ENCODE results near the gene MTG2. TPM values are rescaled to one million over a fixed set of nuclear protein-coding genes. Genes with fewer than 3 reads are reported as not detected.

Gene MTG2
- total RNA-seq, 2 donors from 2014 or later = 40.0 to 53.0 TPM

- H3K4me3 ChIP-seq = no peak overlapping the region
- no peaks in the 10 kb centered on the region for H3K27me3 ChIP-seq (replicated peaks; ENCODE audit: insufficient read depth)
- H3K36me3 ChIP-seq = peaks cover 0 to 11% of the 10 kb centered on the region in 2 donors
- TF ChIP-seq POLR2A (IDR thresholded peaks at IDR 0.05) (no peak), CTCF (IDR thresholded peaks at IDR 0.05) (peak; percentile 17 to 58 (median 35)), POLR2AphosphoS5 (IDR thresholded peaks at IDR 0.05) (no peak)
- no peaks in the 10 kb centered on the region for H3K9me3 ChIP-seq
- peak; percentile 30 for DNase-seq (ENCODE audit: low spot score)
- H3K27ac ChIP-seq = no peak overlapping the region
- H3K4me1 ChIP-seq (replicated peaks) = no peaks in the 10 kb centered on the region
- intact Hi-C loops (cut with DNase I) = loop anchor here (5.0 kb wide), 1 partner anchor 144 kb away; no protein-coding TSS in a partner anchor
- WGBS = 49% methylated on average over 24 of the region's 24 CpGs
Measured at GRCh38 chr20:62156592-62157386, 26.0 kb upstream of the MTG2 start.

DNA sequence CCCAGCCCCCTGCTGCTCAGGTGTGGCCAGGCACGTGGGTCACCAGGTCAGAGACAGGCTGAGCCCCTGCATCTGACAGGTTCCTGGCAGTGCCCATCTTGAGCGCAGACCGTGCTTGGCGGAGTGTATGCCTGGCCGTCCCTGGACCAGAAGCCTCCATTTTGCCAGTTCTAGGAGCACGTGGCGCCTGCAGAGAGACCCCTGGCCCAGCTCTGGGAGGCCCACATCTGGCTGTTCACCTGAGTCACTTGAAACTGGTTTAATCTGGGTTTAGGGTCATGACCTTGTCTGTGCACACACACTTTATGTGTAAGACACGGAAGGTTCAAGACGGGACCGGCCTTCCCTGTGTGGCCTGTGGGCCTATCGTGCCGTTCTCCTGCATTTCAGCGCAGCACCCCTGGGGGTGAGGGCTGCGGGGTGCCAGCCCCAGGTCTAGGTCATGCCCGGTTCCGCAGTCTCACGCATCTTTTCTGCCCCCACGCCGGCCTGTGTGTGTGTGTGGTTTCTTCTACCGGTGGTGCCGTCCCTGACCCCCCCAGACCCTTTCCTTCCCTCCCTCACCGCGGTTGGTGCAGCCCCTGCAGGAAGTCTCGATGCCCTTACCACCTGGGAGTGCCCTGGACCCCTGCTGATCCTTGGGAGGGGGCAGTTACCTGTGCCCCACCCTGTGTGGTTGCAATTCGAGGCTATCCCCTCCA, 25.3 kb upstream of the MTG2 start:
- H3K9me3 ChIP-seq = no peaks in the 10 kb centered on the region
- H3K27me3 ChIP-seq (replicated peaks; ENCODE audit: insufficient read depth) = no peaks in the 10 kb centered on the region
- TF ChIP-seq POLR2A (IDR thresholded peaks at IDR 0.05) (no peak), POLR2AphosphoS5 (IDR thresholded peaks at IDR 0.05) (no peak), CTCF (IDR thresholded peaks at IDR 0.05) (no peak)
- intact Hi-C loops (cut with DNase I) = loop anchor here (5.0 kb wide), 1 partner anchor 145 kb away; no protein-coding TSS in a partner anchor
- H3K4me3 ChIP-seq = no peak overlapping the region
- H3K36me3 ChIP-seq = peaks cover 0 to 11% of the 10 kb centered on the region in 2 donors
- WGBS = 91% methylated on average over 25 of the region's 25 CpGs
- H3K4me1 ChIP-seq (replicated peaks) = no peaks in the 10 kb centered on the region
- no peak overlapping the region for H3K27ac ChIP-seq
- DNase-seq (ENCODE audit: low spot score) = no peak

DNA sequence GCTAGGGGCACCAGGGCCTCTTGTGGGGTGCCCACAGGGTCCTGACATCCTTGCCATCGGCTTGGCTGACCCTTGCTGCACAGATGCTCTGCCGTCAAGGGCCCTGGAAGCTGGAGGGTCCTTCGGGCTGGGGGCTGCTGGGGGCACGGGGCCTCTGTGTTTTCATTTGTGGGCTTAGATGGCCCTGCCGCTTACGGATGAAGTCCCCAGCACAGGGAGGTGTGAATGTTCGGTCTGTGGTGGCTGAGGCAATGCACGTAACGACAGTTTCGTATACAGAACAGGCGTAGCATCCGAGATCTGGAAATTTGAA, 24.8 kb upstream of the MTG2 start:
- no peaks in the 10 kb centered on the region for H3K27me3 ChIP-seq (replicated peaks; ENCODE audit: insufficient read depth)
- 96% methylated on average over 12 of the region's 12 CpGs for WGBS
- intact Hi-C loops (cut with DNase I) = loop anchor here (5.0 kb wide), 1 partner anchor 146 kb away; no protein-coding TSS in a partner anchor
- no peak for DNase-seq (ENCODE audit: low spot score)
- H3K9me3 ChIP-seq = no peaks in the 10 kb centered on the region
- H3K4me1 ChIP-seq (replicated peaks) = no peaks in the 10 kb centered on the region
- H3K4me3 ChIP-seq = no peak overlapping the region
- peaks cover 0 to 11% of the 10 kb centered on the region in 2 donors for H3K36me3 ChIP-seq
- no peak for TF ChIP-seq CTCF (IDR thresholded peaks at IDR 0.05)
- TF ChIP-seq POLR2AphosphoS5 (IDR thresholded peaks at IDR 0.05) = no peak
- no peak for TF ChIP-seq POLR2A (IDR thresholded peaks at IDR 0.05)
- H3K27ac ChIP-seq = no peak overlapping the region

GRCh38 chr20:62158541-62158940, 24.3 kb upstream of the MTG2 start:
- no peak for TF ChIP-seq POLR2A (IDR thresholded peaks at IDR 0.05)
- TF ChIP-seq CTCF (IDR thresholded peaks at IDR 0.05) = no peak
- no peak for TF ChIP-seq POLR2AphosphoS5 (IDR thresholded peaks at IDR 0.05)
- Histone ChIP-seq H3K36me3 (peaks cover 0 to 11% of the 10 kb centered on the region in 2 donors), H3K4me3 (no peak overlapping the region), H3K27me3 (replicated peaks; ENCODE audit: insufficient read depth) (no peaks in the 10 kb centered on the region), H3K4me1 (replicated peaks) (no peaks in the 10 kb centered on the region), H3K27ac (no peak overlapping the region), H3K9me3 (no peaks in the 10 kb centered on the region)
- WGBS = 94% methylated on average over 22 of the region's 22 CpGs
- no peak for DNase-seq (ENCODE audit: low spot score)
- intact Hi-C loops (cut with DNase I) = loop anchor here (5.0 kb wide), 1 partner anchor 146 kb away; no protein-coding TSS in a partner anchor
